GM21381 (cell line): ENCODE results near the gene CLCN5.

ENCODE experiments used
- ATAC-seq: cut with Tn5 transposase; IDR thresholded peaks from one replicate; pipeline ENCODE4 v1.9.1; 2021; ENCODE audit warnings: mild to moderate bottlenecking, moderate library complexity; ENCODE audit not compliant: unreplicated experiment

The CLCN5 gene

GRCh38 chrX:49932791-49933190, 10.4 kb downstream of the CLCN5 start:
- no peak for ATAC-seq

DNA sequence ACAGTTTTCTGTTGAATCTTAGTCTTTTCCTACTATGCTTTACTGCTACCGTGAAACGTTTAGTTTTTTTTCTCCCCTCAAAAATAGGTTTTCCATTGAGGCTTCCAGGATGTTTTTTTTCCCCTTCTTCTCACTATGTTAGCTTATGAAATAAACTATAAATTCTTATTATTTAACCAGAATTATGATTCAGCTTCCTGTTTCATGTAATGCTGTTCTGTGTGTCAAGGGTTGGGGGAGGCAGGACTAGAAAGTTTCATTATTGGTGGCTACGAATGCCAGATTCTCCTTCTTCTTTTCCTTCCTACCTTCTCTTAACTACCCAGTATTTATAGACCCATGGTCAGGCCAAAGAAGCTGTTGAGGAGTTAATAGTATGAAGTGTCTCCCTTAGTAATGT, 11.8 kb downstream of the CLCN5 start:
- no peak for ATAC-seq

DNA sequence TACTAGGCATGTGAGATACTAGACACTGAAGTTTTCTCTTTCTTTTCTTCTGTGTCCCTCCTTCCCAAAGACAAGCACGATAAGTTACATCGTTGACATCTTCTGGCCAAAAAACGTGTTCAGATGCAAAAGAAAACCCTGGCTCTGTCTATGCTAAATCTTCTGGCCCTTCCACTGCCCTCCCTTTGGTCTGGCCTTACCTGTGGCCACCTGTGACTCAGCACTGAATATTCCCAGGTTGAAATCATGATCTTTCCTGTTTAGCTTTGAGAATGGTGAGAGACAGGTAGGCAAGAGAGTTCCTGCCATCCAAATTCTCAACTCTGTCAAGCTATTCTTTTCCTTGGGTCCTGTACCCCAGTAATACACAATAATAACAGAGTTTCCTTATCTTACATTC, 12.3 kb downstream of the CLCN5 start:
- ATAC-seq = no peak

DNA sequence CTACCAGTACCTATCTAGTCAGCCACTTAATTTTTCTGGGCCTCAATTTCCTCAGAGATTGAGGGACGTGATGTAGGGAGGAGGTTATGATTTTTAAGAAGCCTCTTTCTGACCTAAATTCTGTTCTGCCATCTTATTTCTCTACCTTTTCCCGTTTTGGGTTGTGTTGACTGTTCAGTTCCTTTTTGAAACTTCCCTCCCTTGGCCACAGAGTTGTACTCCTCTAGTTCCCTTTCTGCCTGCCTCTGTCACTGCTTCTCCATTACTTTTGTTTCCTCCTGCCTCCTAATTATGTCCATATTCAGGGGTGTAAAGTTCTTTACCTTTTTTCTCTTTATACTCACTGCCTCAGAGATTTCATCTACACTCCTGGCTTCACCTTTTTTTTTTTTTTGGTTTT, 25.4 kb downstream of the CLCN5 start:
- ATAC-seq = no peak

GRCh38 chrX:49949961-49950360, 27.6 kb downstream of the CLCN5 start:
- ATAC-seq = no peak

- ATAC-seq = no peak
Observed at GRCh38 chrX:49951524-49952193, 29.3 kb downstream of the CLCN5 start.

DNA sequence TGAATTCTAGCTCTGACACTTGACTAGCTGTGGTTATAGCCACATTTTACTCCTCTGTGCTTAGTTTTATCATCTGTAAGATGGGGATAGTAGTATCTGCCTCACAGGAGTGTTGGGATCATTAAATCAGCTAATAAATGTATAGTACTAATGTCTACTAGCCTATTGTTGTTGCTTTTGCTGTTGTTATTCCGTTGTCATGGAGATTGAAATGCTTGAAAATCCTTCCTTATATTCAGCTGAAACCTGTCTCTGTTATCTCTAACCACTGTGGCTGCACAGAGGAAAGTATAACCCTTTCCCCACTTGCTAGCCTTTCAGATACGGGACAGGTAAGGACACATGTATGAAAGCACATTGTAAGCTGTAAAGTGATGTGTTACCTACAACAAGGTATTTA, 33.9 kb downstream of the CLCN5 start:
- ATAC-seq = no peak

DNA sequence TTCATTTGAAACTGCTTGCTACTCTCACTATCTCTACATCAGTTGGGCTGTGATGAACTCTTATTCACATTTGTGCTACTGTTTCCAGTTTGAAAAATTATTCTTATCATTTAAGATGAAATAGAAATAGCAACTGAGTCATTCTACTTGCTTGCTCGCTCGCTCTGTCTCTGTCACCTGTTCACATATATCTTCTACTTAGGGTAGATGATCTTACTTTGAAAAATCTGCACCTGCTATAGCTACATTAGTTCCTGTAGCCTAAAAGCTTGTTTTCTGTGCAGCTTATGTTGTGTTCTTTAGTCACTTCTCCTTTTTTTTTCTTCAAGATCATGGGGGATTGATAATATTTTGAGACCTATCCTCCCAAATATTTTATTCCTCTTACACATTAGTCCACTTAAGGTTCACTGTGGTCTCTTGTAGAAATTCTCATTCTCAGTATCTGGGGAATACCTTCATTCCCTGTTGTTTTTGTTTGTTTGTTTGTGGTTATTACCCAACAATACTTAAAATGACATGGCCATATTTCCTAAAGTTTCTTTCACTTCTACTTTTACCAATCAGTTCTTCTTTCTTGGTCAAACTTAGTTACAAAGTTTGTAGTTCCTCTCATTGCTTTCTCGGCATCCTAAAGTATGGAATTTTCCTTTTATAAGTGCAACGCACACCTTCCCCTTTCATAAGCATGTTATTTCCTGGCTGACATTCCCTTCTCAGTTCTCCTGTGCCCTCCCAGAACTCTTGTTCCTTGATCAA, 36.5 kb downstream of the CLCN5 start:
- ATAC-seq = no peak

- ATAC-seq = no peak
Observed at GRCh38 chrX:49959602-49960001, 37.2 kb downstream of the CLCN5 start.

DNA sequence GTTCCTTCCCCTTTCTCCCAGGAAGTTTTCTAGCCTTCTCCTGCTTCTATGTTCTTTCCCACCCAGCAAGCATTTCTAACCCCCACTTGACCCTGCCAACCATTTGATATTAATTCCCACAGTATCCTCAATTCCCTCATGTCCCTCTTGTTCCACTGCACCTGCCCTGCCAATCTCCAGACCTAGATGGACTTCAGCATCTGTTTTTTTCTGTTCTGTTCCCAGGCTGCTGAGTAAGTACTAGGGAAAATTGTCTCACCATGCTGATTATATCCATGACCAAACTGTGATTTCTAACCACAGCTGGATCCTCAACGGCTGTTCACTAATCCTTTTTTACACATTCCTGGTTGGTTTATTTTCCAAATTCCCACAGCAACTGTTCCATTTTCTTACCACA, 37.7 kb downstream of the CLCN5 start:
- ATAC-seq = no peak

GRCh38 chrX:49970674-49971073, 48.3 kb downstream of the CLCN5 start:
- no peak for ATAC-seq

DNA sequence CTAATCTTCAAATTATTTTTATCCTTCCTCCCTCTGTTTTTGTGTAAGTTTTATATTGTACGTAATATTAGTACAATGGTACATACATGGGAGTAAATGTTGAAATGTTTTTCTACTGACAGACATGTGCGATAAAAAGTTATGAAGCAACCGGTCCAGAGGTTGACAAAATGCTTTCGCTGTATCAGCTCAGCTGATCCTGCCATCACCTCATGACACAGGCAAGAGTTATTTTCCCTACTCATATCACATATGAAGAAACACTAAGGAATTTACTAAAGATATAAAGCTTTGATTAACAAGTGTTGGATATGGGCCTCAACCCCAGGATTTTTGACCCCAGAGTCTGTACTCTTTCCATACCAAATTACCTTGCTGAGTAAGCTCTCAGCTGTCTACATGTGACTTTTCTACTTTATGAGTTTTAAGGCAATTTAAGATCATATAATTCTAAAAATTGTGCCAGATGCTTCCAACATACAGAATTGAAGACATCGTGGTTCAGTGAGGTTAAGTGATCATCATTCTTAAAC, 50.0 kb downstream of the CLCN5 start:
- ATAC-seq = no peak

DNA sequence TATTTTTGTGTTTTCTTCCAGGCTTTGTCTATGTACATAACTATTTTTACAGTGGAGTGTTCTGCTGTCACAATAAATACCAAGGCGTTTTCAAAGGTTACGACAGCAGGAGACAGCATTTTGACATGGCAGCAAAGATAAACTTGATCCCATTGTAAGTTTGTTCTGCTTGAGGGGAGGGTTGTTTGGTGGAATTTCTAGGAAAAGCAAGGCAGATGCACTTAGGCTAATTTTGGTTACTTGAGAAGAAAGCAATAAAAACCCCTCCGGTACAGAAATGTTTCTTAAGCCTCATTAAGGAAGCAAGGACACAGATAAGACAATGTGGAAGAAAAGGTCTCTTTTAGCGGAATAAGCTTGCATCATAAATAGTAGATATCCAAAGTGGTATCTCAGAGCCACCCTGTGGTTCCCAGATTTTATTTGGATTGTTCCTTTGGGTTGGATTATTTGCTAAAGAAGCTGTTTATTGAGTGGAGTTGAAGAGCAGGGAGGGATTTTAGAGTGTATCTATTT, 54.3 kb downstream of the CLCN5 start:
- no peak for ATAC-seq

DNA sequence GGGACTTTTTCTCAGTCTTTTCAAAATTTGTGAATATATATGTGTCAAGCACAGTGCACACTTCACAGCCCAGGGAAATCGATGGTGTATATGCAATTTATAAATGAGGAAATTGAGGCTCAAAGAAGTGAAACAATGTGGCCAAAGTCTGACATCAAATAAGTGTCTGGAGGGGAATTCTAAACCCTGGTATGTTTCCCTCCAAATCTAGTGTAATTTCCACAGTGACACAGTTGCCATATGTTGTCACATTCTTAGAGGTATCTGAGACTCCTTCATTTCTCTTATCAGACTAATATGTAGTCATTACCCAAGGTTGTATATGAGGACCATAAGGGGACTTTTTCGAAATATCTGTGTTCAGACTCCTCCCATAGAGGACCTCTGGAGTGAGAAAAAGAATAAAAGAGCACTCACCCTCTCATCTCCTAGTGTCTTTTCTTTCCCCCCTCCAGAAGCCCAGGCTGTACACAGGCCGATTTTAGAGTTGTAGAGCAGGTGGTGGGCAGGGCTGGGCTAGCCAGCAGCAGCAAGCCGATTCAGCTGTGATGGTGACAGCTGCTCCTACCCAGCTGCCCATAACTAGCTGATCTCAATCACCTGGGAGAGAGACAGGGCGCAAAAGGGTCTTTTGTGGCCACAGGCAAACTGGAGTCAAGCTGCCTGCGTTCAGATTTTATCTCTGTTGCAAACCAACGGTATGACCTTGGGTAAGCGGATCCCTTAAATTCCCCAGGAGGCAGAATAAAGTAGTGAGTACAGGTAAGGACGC, 55.1 kb downstream of the CLCN5 start:
- ATAC-seq = no peak

DNA sequence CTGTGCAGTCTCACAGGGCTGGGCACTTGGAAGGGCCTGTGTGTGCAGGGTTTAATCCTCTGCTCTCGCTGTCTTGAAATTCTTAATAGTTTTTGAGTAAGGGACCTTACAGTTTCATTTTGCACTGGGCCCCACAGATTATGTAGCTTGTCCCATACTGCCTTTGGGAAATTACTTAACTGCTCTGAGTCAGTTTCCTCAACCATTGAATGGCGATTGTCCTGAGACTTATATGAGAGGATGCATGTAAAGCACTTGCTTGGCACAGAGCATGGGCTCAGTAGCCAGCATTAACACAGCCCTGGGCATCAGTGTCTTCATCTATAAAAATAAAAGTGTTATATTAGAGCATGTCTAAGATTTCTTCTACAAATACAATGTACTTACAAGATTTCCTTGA, 55.8 kb downstream of the CLCN5 start:
- ATAC-seq = no peak

- no peak for ATAC-seq
Observed at GRCh38 chrX:49986058-49986457, 63.7 kb downstream of the CLCN5 start.

DNA sequence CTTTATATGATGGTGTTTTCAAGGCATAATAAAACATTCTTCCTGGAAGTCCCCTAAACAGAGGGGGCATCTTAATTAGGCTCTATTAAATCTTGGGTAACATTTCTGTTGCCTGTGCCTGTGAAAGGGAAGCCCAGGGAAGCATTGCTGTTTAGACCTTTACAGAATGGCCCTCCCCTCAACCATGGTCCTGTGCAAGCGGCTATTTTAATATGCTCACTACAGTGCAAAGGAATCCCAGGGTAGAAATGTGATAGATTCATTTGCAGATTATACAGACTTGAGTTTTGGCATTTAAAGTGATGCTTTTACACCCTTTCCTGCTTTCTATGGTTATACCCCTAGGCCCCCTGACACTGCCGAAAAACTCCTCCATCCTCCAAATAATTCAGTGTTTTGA, 65.3 kb downstream of the CLCN5 start:
- no peak for ATAC-seq

DNA sequence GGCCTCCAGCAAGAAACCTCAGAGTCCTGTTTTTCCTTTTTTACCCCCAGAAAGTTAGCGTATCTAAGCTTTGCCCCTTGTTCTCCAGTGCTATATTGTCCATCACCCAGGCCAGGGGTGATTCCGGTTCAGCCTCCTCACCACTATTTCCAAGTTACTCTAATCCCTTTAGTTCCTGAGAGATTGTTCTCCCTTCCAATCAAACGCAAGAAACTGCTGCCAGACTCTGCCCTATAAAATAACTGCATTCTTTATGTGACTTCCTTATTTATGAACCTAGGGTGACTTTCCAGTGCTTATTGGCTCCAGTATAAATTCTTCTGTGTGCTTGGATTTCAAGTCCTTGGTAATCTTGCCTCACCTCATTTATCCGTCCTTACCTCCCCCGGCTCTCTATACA, 65.7 kb downstream of the CLCN5 start:
- no peak for ATAC-seq

DNA sequence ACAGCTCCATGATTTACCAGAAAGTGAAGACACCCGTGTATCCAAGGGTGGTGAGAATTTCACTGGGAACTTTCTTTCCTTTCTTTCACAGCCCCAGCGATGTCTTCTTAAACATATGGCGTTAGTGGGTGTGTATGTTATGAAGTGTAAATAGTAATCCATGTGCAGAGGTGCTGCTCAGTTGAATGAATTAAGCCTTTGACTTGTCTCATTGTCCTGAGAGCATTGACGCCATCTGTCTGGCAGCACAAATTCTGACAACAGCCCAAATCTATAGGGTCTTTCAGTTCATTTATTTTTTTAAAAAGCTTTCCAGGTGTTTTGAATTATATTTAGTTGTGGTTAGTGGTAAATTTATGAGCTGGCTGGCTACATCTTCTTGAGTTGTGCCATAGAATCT, 69.4 kb downstream of the CLCN5 start:
- no peak for ATAC-seq

DNA sequence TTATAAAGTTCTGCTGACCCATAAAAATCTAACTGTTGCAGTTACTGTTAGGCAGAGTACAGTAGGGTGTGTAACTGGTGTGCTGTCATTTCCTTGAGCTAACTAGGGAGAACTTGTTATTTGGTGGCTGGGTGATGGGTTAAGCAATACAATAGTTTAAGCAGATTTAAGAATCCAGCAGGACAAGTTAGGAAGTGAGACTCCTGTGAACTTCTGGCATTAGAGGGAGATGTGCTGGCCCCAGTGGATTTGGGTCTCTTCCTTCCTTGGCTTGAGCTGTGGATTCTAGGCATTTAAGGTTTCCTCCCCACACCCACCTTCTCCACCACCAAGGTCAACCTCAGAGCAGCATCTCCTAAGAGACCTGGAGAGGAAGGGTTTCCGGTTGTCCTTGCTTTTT, 70.5 kb downstream of the CLCN5 start:
- ATAC-seq = no peak

- no peak for ATAC-seq
Observed at GRCh38 chrX:49993661-49994060, 71.3 kb downstream of the CLCN5 start.
